ENCODE results near the gene SNRK. TPM values are rescaled to one million over a fixed set of nuclear protein-coding genes. Genes with fewer than 3 reads are reported as not detected.
A peak's percentile ranks its signal among the peaks of the same experiment; 100 is the strongest.

Gene SNRK
- total RNA-seq, 2 experiments from 2014 or later, result 215 to 217 TPM

DNA sequence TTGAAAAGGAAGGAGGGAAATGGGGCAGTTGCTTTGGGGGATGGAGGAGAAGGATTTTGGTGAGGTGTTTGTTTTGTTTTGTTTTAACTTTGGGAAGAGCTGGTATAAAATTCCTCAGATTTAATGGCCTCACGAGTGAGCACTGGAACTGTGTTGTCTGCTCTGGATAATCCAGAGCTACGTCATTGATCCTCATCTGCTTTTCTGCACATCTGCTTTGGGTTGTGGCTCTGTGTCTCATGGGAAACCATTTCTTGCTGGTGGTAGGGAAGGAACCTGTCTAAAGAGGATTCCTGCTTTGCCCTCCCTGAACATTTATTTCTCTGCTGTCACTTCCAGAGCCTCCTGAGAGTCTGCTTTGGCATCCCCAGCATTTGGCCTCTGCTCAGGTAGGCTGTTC is 3.1 kb downstream of the SNRK start:
- Mint-ChIP-seq H3K9me3 (no peaks in the 10 kb centered on the region), H3K4me1 (ENCODE audit: low read depth) (peaks cover 67% of the 10 kb centered on the region), H3K36me3 (ENCODE audit: low read depth) (peaks cover 68% of the 10 kb centered on the region), H3K27ac (peak overlapping the region; percentile 97), H3K4me3 (peak overlapping the region; percentile 96), H3K27me3 (peaks cover 4% of the 10 kb centered on the region)
- CTCF ChIA-PET, result no interaction called here
- POLR2A ChIA-PET, result interaction anchor here (1.3 to 5.7 kb wide), 5 partner anchors 8 to 127 kb away, joined by 3 to 122 read pairs (median 5); no protein-coding TSS in a partner anchor
- TF ChIP-seq, protein P1, sequence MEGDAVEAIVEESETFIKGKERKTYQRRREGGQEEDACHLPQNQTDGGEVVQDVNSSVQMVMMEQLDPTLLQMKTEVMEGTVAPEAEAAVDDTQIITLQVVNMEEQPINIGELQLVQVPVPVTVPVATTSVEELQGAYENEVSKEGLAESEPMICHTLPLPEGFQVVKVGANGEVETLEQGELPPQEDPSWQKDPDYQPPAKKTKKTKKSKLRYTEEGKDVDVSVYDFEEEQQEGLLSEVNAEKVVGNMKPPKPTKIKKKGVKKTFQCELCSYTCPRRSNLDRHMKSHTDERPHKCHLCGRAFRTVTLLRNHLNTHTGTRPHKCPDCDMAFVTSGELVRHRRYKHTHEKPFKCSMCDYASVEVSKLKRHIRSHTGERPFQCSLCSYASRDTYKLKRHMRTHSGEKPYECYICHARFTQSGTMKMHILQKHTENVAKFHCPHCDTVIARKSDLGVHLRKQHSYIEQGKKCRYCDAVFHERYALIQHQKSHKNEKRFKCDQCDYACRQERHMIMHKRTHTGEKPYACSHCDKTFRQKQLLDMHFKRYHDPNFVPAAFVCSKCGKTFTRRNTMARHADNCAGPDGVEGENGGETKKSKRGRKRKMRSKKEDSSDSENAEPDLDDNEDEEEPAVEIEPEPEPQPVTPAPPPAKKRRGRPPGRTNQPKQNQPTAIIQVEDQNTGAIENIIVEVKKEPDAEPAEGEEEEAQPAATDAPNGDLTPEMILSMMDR (IDR thresholded peaks at IDR 0.05), result no peak
- peak overlapping the region; percentile 36 to 70 for H3K27ac ChIP-seq (ENCODE audit: low read depth in 1 of 2, low read length in 2 of 2)
- H3K4me3 ChIP-seq (ENCODE audit: low read length), result peak overlapping the region; percentile 70
- peaks cover 51% of the 10 kb centered on the region for H3K4me1 ChIP-seq (ENCODE audit: insufficient read depth, low read length)
- no peaks in the 10 kb centered on the region for H3K9me3 ChIP-seq (ENCODE audit: control insufficient read depth in 1 of 2, insufficient read depth in 1 of 2, low read length in 2 of 2)
- H3K36me3 ChIP-seq (ENCODE audit: insufficient read depth, low read length), result peaks cover 10% of the 10 kb centered on the region
- H3K27me3 ChIP-seq (ENCODE audit: control insufficient read depth in 1 of 2, insufficient read depth in 2 of 2, low read length in 2 of 2), result no peaks in the 10 kb centered on the region
- DNase-seq (no peak), ATAC-seq (ENCODE audit: poor library complexity) (no peak)
- intact Hi-C loops (cut with DNase I, micrococcal nuclease), result loop anchor here (5.0 kb wide), 7 partner anchors 38 to 213 kb away; partner anchors contain the start of gene POMGNT2 (in 1 of the 2)

DNA sequence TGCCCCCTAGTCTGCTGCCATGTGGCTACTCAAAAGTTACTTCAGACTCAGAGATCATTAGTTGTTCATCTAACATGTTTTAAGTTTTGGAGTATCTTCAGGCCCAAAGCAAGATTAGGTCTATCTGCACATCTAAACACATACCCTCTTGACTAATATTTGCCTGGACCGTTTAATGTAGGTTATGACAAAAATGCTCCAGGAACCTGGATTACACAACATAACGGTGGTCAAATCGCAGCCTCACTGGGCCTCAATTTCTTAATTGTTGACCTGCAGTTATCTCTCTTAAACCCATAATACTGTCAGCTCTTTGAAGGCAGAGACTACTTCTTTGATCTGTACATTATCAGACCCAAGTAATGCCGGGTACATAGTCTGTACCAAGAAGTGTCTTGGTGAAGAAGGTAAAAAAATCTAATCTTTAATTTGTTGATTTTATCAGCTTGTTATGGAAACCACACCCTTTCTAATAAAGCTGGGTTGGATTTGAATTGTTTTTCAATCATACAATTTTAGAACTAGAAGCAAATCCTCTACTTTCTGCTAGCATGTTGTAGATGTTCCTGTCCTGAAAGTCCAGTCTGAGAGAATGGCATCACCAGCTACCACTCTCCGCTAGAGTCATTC is 3.6 kb downstream of the SNRK start:
- peak overlapping the region; percentile 96 for H3K4me3 Mint-ChIP-seq
- peak overlapping the region; percentile 97 for H3K27ac Mint-ChIP-seq
- ATAC-seq (ENCODE audit: poor library complexity) (no peak), DNase-seq (no peak)
- Histone ChIP-seq H3K4me3 (ENCODE audit: low read length) (peak overlapping the region; percentile 70), H3K27me3 (ENCODE audit: control insufficient read depth in 1 of 2, insufficient read depth in 2 of 2, low read length in 2 of 2) (no peaks in the 10 kb centered on the region), H3K4me1 (ENCODE audit: insufficient read depth, low read length) (peaks cover 52% of the 10 kb centered on the region), H3K9me3 (ENCODE audit: control insufficient read depth in 1 of 2, insufficient read depth in 1 of 2, low read length in 2 of 2) (no peaks in the 10 kb centered on the region), H3K27ac (ENCODE audit: low read depth in 1 of 2, low read length in 2 of 2) (peak overlapping the region; percentile 36 to 64), H3K36me3 (ENCODE audit: insufficient read depth, low read length) (peaks cover 10% of the 10 kb centered on the region)
- intact Hi-C loops (cut with DNase I, micrococcal nuclease), result loop anchor here (5.0 kb wide), 8 partner anchors 37 to 212 kb away; partner anchors contain the start of gene POMGNT2 (in 1 of the 2)
- peaks cover 72% of the 10 kb centered on the region for H3K4me1 Mint-ChIP-seq (ENCODE audit: low read depth)
- CTCF ChIA-PET, result no interaction called here
- peaks cover 4% of the 10 kb centered on the region for H3K27me3 Mint-ChIP-seq
- H3K9me3 Mint-ChIP-seq, result no peaks in the 10 kb centered on the region
- TF ChIP-seq, protein P1 (IDR thresholded peaks at IDR 0.05), result no peak
- POLR2A ChIA-PET, result interaction anchor here (0.7 to 5.7 kb wide), 8 partner anchors 8 to 127 kb away, joined by 3 to 122 read pairs (median 3); no protein-coding TSS in a partner anchor
- H3K36me3 Mint-ChIP-seq (ENCODE audit: low read depth), result peaks cover 68% of the 10 kb centered on the region

GRCh38 chr3:43290956-43291355 is 4.6 kb downstream of the SNRK start:
- TF ChIP-seq, protein P1 (IDR thresholded peaks at IDR 0.05), result no peak
- H3K4me3 ChIP-seq (ENCODE audit: low read length), result peak overlapping the region; percentile 70
- H3K4me1 Mint-ChIP-seq (ENCODE audit: low read depth), result peaks cover 78% of the 10 kb centered on the region
- DNase-seq (no peak), ATAC-seq (ENCODE audit: poor library complexity) (no peak)
- peak overlapping the region; percentile 96 for H3K4me3 Mint-ChIP-seq
- H3K27ac ChIP-seq (ENCODE audit: low read depth in 1 of 2, low read length in 2 of 2), result peak overlapping the region; percentile 37 to 44
- CTCF ChIA-PET, result interaction anchor here (0.6 kb wide), 1 partner anchor 98 kb away, joined by 3 read pairs; no protein-coding TSS in a partner anchor
- no peaks in the 10 kb centered on the region for H3K27me3 ChIP-seq (ENCODE audit: control insufficient read depth in 1 of 2, insufficient read depth in 2 of 2, low read length in 2 of 2)
- POLR2A ChIA-PET, result interaction anchor here (0.8 to 2.0 kb wide), 7 partner anchors 34 to 128 kb away, joined by 3 to 9 read pairs (median 3); no protein-coding TSS in a partner anchor
- H3K4me1 ChIP-seq (ENCODE audit: insufficient read depth, low read length), result peaks cover 57% of the 10 kb centered on the region
- peak overlapping the region; percentile 97 for H3K27ac Mint-ChIP-seq
- no peaks in the 10 kb centered on the region for H3K9me3 ChIP-seq (ENCODE audit: control insufficient read depth in 1 of 2, insufficient read depth in 1 of 2, low read length in 2 of 2)
- peaks cover 3% of the 10 kb centered on the region for H3K27me3 Mint-ChIP-seq
- H3K36me3 Mint-ChIP-seq (ENCODE audit: low read depth), result peaks cover 67% of the 10 kb centered on the region
- no peaks in the 10 kb centered on the region for H3K9me3 Mint-ChIP-seq
- intact Hi-C loops (cut with DNase I, micrococcal nuclease), result loop anchor here in 1 of 2 experiments (5.0 kb wide), 2 partner anchors 36 to 51 kb away; no protein-coding TSS in a partner anchor
- H3K36me3 ChIP-seq (ENCODE audit: insufficient read depth, low read length), result peaks cover 10% of the 10 kb centered on the region

Measured in CD4-positive, alpha-beta T cell (primary cell).